Activated naive CD4-positive, alpha-beta T cell treated with anti-CD3 and anti-CD28 coated beads for 36 hours (primary cell): Measurements from ENCODE around the gene AMMECR1L. TPM values are rescaled to one million over a fixed set of nuclear protein-coding genes. Genes with fewer than 3 reads are reported as not detected.
"Not testable (repeated sequence)": the region's sequence is repeated elsewhere in the genome, so short reads cannot be mapped to it uniquely, and the experiment has no call there.

ENCODE experiments used
- CTCF ChIA-PET: fragments of 350-600 bp; sonication (Branson Sonifier 250); formaldehyde crosslinking; loops from one replicate; lab custom pipeline; 2021; ENCODE audit warnings: antibody characterized with exemption; lab: Charles Lee
- DNase-seq: peaks from one replicate; pipeline ENCODE4 v3.0.0-alpha.2; 2020
- H3K27ac Mint-ChIP-seq: one replicate; pipeline ENCODE4 v1.8.0; 2021; ENCODE audit warnings: mild to moderate bottlenecking, mixed read lengths
- H3K27me3 Mint-ChIP-seq: one replicate; pipeline ENCODE4 v1.8.0; 2021; ENCODE audit warnings: low read depth, mixed read lengths
- H3K36me3 Mint-ChIP-seq: one replicate; pipeline ENCODE4 v1.8.0; 2021; ENCODE audit warnings: low read depth, mixed read lengths
- H3K4me1 Mint-ChIP-seq: one replicate; pipeline ENCODE4 v1.8.0; 2021; ENCODE audit warnings: low read depth, mixed read lengths
- H3K4me3 Mint-ChIP-seq: one replicate; pipeline ENCODE4 v1.8.0; 2021; ENCODE audit warnings: mild to moderate bottlenecking, moderate library complexity, mixed read lengths
- H3K9me3 Mint-ChIP-seq: one replicate; pipeline ENCODE4 v1.8.0; 2021; ENCODE audit warnings: mixed read lengths
- intact Hi-C: fragments of 100-400 bp; cut with micrococcal nuclease; formaldehyde crosslinking; loops from one replicate; pipeline ENCODE4 v1.15.1; 2023
- total RNA-seq, 2 experiments: library from RNA; stranded (reverse); gene quantifications; one replicate each; pipeline ENCODE4 v1.2.3, GENCODE V29; 2021

AMMECR1L gene
- total RNA-seq: 10 to 100 TPM; 12.7 to 13.1 TPM

DNA sequence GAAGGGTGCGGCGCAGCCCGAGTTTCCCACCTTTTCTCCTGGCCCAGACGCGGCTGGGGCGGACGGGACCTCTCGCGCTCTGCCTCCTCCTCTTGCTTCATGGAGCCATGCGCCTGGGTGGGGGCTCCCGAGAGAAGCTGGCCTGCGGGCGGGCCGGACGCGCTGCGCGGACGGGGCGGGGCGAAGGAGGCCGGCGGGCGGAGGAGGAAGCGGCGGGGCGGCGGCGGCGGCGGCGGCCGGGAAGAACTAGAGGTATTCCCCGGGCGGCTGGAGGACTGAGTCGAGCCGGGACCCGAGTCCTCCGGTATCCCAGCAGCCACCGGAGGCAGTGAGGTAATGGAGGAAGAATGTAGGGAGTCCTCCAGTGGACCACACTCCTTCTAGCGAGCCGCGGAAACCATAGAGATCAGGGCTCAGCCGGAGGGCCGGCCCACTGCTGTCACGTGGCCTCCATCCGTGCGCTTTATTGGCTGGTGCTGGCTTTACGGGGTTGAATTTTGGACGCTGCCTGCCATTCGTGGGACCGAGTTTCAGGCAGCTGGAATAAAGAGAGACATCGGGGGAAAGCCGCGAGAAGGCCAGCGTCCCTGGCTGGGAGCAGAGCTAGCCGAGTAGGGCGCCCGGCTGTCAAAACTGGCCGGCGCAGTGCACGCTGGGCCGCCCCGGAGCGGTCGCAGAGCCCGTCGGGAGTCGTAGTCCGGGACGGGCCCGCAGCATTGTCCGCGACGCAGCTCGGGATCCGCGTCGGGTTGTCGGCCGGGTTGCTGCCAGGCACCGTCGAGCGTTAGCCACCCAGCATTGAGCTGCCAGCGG lies at the start of gene AMMECR1L:
Gene AMMECR1L (minus strand): TSS at position 177 of the 813 bp plus-strand sequence. CDS start 11,722 bp downstream, outside the sequence.
- CTCF ChIA-PET, H3K9me3 Mint-ChIP-seq, H3K36me3 Mint-ChIP-seq, H3K27me3 Mint-ChIP-seq: not testable (repeated sequence)
- H3K4me1 Mint-ChIP-seq: peaks cover 50% of the 10 kb centered on the region
- intact Hi-C loops: loop anchor here (2.0 kb wide), 3 partner anchors 75 to 349 kb away; partner anchors contain the start of genes UGGT1 and WDR33
- peak within 1 kb of the TSS; percentile 83 for H3K27ac Mint-ChIP-seq
- peak; percentile 79 for DNase-seq
- H3K4me3 Mint-ChIP-seq: peak within 1 kb of the TSS; percentile 86

DNA sequence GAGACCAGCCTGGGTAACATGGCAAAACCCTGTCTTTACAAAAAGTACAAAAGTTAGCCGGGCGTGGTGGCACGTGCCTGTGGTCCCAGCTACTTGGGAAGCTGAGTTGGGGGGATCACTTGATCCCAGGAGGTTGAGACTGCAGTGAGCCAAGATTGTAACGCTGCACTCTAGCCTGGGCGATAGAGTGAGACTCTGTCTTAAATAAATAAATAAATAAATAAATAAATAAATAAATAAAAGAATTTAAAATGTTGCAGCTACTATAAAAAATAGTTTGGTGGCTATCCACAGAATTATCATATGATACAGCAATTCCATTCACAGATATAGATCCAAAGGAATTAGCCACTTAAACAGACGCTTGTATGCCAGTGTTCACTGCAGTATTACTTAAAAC lies 49.6 kb upstream of the AMMECR1L start:
- H3K9me3 Mint-ChIP-seq: no peaks in the 10 kb centered on the region
- H3K36me3 Mint-ChIP-seq: no peaks in the 10 kb centered on the region
- intact Hi-C loops: no loop called here
- CTCF ChIA-PET: no interaction called here
- H3K27me3 Mint-ChIP-seq: no peaks in the 10 kb centered on the region
- H3K4me1 Mint-ChIP-seq: peaks cover 3% of the 10 kb centered on the region
- H3K4me3 Mint-ChIP-seq: no peak overlapping the region
- no peak for DNase-seq
- no peak overlapping the region for H3K27ac Mint-ChIP-seq

DNA sequence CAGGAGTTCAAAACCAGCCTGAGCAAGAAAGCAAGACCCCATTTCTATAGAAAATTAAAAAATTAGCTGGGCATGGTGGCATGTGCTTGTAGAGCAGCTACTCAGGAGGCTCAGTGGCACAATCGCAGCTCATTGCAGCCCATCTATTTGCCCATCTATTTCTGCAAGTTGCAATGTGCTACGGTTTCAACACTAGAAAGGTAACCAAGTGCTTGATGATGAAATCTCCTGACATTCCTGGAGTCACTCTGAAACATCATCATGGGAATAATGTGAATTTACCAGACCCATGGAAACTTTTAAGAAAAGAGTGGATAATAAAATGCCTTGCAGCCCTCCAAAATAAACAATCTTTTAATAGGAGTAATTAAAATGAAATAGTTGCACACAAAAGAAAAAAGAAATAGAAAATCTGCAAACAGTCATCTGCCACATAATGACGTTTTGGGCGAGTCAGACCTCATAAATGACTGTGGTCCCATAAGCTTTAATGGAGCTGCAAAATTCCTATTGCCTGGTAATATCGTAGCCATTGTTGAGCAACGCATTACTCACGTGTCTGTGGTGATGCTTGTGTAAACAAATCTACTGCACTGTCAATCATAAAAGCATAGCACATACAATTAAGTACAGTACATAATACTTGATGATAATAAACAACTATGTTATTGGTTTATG lies 46.6 kb upstream of the AMMECR1L start:
- CTCF ChIA-PET: interaction anchor here (0.6 kb wide), 1 partner anchor 164 kb away, joined by 3 read pairs; no protein-coding TSS in a partner anchor
- no peak for DNase-seq
- Mint-ChIP-seq H3K27ac (no peak overlapping the region), H3K4me1 (peaks cover 7% of the 10 kb centered on the region), H3K4me3 (no peak overlapping the region), H3K27me3 (no peaks in the 10 kb centered on the region), H3K36me3 (no peaks in the 10 kb centered on the region), H3K9me3 (no peaks in the 10 kb centered on the region)
- intact Hi-C loops: no loop called here

DNA sequence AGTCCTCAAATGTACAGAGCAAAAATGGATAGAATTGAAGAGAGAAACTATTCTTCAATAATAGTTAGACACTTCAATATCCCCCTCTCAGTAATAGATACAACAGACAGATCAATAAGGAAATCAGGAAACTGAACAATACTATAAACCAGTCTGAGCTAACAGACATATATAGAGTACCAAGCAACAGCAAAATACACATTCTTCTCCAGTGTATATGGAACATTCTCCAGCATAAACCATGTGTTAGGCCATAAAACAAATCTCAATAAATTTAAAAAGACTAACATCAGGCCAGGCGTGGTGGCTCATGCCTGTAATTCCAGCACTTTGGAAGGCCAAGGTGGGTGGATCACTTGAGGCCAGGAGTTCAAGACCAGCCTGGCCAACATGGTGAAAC lies 43.7 kb upstream of the AMMECR1L start:
- H3K4me3 Mint-ChIP-seq: no peak overlapping the region
- no peak overlapping the region for H3K27ac Mint-ChIP-seq
- H3K9me3 Mint-ChIP-seq: no peaks in the 10 kb centered on the region
- H3K27me3 Mint-ChIP-seq: no peaks in the 10 kb centered on the region
- no peak for DNase-seq
- CTCF ChIA-PET: no interaction called here
- H3K36me3 Mint-ChIP-seq: no peaks in the 10 kb centered on the region
- peaks cover 7% of the 10 kb centered on the region for H3K4me1 Mint-ChIP-seq
- intact Hi-C loops: no loop called here

DNA sequence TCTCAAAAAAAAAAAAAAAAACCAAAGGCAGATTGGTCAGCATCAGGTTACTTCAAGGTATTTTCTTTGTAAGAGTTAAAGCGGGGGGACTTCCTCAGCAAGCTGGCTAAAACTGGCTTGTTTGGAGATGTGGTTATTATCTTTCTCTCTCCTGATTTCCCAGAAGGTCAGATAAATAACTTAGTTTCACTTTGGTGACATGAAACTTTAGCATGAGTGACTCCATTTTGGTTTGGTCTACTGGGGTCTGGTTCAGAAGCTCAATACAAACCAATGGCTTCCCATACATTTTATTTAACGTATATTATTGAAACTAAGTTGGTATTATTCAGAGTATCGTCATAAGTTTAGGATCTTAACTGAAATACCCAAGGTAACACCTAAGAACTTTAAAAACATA lies 41.6 kb upstream of the AMMECR1L start:
- Mint-ChIP-seq H3K27me3 (no peaks in the 10 kb centered on the region), H3K4me3 (no peak overlapping the region), H3K4me1 (peaks cover 7% of the 10 kb centered on the region), H3K9me3 (no peaks in the 10 kb centered on the region), H3K27ac (no peak overlapping the region), H3K36me3 (no peaks in the 10 kb centered on the region)
- CTCF ChIA-PET: interaction anchor here (0.8 kb wide), 1 partner anchor 10 kb away, joined by 3 read pairs; no protein-coding TSS in a partner anchor
- intact Hi-C loops: no loop called here
- DNase-seq: no peak

DNA sequence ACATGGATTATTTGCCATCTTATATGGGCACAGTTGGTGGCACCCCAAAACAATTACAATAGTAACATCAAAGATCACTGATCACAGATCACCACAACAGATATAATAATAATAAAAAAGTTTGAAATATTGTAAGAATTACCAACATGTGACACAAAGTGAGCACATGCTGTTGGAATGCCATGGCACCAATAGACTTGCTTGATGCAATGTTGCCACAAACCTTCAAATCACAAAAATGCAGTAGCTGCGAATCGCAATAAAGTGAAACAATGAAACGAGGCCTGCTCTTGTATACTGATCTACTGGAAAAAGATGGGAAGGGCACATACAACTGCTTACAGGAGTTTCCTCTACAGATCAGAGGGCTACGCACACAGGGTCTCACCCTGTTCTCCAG lies 32.2 kb upstream of the AMMECR1L start:
- intact Hi-C loops: no loop called here
- CTCF ChIA-PET: no interaction called here

DNA sequence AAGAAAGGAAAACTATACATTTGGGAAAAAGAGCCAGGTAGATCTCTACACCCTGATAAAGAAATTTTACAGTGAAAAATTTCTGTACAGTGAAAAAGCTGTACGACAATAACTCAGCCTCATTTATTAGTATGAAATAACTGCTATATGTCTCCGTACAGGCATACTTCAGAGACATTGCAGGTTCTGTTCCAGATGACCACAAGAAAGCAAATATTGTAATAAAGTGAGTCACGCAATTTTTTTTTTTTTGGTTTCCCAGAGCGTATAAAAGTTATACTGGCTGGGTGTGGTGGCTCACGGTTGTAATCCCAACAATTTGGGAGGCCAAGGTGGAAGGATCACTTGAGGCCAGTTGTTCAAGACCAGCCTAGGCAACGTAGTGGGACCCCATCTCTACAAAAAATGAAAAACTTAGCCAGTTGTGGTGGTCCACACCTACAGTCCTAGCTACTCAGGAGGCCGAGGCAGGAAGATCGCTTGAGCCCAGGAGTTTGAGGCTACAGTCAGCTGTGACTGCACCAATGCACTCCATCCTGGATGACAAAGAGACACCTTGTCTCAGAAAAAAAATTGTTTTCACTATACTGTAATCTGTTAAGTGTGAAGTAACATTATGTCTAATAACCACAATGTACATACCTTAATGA lies 28.2 kb upstream of the AMMECR1L start:
- Mint-ChIP-seq H3K27ac (no peak overlapping the region), H3K9me3 (no peaks in the 10 kb centered on the region), H3K36me3 (no peaks in the 10 kb centered on the region), H3K27me3 (no peaks in the 10 kb centered on the region), H3K4me3 (no peak overlapping the region), H3K4me1 (no peaks in the 10 kb centered on the region)
- DNase-seq: no peak
- CTCF ChIA-PET: interaction anchor here (0.6 kb wide), 2 partner anchors 37 to 83 kb away, joined by 3 read pairs; no protein-coding TSS in a partner anchor
- intact Hi-C loops: no loop called here

More for the DNA sequence above, 32.2 kb upstream of the AMMECR1L start:
- Mint-ChIP-seq H3K27me3 (no peaks in the 10 kb centered on the region), H3K36me3 (no peaks in the 10 kb centered on the region), H3K9me3 (no peaks in the 10 kb centered on the region), H3K4me3 (no peak overlapping the region), H3K4me1 (no peaks in the 10 kb centered on the region), H3K27ac (no peak overlapping the region)
- no peak for DNase-seq

DNA sequence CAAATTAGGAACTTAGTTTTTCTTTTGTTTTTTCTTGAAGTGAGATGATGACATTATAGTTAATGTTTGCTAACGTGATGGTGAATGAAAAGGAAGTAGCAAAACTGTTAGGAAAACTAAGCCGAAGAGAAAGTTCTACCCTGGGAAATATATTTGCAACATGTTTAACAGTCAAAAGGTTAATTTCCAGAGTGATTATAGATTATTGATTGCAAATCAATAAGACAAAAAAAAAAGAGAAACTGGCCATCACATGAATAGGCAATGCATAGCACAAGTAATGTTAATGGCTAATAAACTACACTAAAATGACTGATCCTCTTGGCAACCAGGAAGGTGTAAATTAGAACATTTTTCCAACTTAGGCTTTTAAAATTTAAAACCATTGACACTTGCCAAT lies 26.0 kb upstream of the AMMECR1L start:
- intact Hi-C loops: no loop called here
- Mint-ChIP-seq H3K4me3 (no peak overlapping the region), H3K36me3 (no peaks in the 10 kb centered on the region), H3K9me3 (no peaks in the 10 kb centered on the region), H3K27me3 (no peaks in the 10 kb centered on the region), H3K4me1 (no peaks in the 10 kb centered on the region), H3K27ac (no peak overlapping the region)
- no peak for DNase-seq
- CTCF ChIA-PET: no interaction called here

DNA sequence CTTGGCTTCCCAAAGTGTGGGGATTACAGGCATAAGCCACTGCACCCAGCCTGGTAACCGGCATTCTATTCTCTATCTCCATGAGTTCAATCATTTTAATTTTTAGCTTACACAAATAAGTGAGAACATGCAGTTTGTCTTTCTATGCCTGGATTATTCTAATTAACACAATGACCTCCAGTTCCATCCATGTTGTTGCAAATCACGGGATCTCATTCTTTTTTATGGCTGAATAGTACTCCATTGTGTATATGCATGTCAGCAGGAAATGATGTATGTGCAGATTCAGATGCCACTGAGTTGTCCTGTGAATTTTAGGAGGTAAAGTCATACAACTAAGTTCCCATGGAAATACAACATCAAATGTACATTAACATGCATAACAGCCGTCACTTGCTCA lies 24.7 kb upstream of the AMMECR1L start:
- DNase-seq: no peak
- Mint-ChIP-seq H3K27me3 (peaks cover 2% of the 10 kb centered on the region), H3K4me3 (no peak overlapping the region), H3K36me3 (no peaks in the 10 kb centered on the region), H3K9me3 (no peaks in the 10 kb centered on the region), H3K27ac (no peak overlapping the region), H3K4me1 (no peaks in the 10 kb centered on the region)
- intact Hi-C loops: no loop called here
- CTCF ChIA-PET: interaction anchor here (0.6 kb wide), 1 partner anchor 13 kb away, joined by 7 read pairs; no protein-coding TSS in a partner anchor

DNA sequence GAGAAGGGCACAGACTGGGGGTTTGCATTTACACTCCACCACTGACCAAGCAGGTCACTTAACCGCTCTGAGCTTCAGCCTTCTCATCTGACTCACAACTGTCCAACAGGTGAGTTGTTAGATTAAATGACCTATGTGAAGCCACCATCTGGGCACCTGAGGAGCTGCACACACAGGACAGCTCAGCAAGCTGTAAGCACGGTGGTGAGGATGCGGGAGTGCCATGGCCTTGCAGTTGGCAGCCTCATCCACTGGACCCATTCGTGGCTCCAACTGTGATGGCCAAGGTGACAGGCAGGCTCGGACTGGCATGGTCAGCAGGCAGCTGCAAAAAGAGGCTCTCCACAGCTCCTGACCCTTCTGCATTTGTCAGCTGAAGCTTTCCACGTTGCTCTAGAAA lies 23.3 kb upstream of the AMMECR1L start:
- Mint-ChIP-seq H3K9me3 (no peaks in the 10 kb centered on the region), H3K36me3 (no peaks in the 10 kb centered on the region), H3K4me3 (no peak overlapping the region), H3K4me1 (no peaks in the 10 kb centered on the region), H3K27me3 (peaks cover 4% of the 10 kb centered on the region), H3K27ac (no peak overlapping the region)
- CTCF ChIA-PET: interaction anchor here (0.6 to 0.7 kb wide), 3 partner anchors 286 to 1067 kb away, joined by 3 to 4 read pairs (median 3); no protein-coding TSS in a partner anchor
- DNase-seq: no peak
- intact Hi-C loops: no loop called here

DNA sequence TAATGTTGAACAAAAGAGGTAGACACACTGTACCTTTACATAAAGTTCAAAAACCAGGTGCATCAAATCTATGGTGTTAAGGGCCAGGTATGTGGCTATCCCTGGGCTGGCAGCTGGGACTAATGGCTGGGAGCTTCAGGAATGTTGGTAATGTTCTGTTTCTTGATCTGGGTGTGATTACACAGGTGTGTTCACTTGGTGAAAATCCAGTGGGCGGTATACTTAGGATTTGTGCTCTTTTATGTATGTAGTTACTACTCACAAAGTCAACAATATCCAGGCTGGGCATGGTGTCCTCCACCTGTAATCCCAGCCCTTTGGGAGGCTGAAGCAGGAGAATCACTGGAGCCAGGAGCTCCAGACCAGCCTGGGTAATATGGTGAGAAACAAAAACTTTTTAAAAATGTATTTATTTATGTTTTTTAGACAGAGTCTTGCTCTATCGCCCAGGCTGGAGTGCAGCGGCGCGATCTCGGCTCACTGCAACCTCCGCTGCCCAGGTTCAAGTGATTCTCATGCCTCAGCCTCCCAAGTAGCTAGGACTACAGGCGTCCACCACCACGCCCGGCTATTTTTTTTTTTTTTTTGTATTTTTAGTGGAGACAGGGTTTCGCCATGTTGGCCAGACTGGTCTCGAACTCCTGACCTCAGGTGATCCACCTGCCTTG lies 22.1 kb upstream of the AMMECR1L start:
- DNase-seq, intact Hi-C loops, H3K36me3 Mint-ChIP-seq, CTCF ChIA-PET, H3K9me3 Mint-ChIP-seq, H3K27ac Mint-ChIP-seq, H3K27me3 Mint-ChIP-seq, H3K4me1 Mint-ChIP-seq, H3K4me3 Mint-ChIP-seq: not testable (repeated sequence)
